Activated CD4-positive, CD25-positive, alpha-beta regulatory T cell treated with anti-CD3 and anti-CD28 coated beads, Interleukin-2, amount 50 U/mL, for 16 hours (primary cell): ENCODE results near the gene LRBA.

ENCODE experiments used
- DNase-seq: peaks from one replicate; pipeline ENCODE4 v3.0.0-alpha.2; 2020; ENCODE audit warnings: low read depth, low spot score

The LRBA gene

DNA sequence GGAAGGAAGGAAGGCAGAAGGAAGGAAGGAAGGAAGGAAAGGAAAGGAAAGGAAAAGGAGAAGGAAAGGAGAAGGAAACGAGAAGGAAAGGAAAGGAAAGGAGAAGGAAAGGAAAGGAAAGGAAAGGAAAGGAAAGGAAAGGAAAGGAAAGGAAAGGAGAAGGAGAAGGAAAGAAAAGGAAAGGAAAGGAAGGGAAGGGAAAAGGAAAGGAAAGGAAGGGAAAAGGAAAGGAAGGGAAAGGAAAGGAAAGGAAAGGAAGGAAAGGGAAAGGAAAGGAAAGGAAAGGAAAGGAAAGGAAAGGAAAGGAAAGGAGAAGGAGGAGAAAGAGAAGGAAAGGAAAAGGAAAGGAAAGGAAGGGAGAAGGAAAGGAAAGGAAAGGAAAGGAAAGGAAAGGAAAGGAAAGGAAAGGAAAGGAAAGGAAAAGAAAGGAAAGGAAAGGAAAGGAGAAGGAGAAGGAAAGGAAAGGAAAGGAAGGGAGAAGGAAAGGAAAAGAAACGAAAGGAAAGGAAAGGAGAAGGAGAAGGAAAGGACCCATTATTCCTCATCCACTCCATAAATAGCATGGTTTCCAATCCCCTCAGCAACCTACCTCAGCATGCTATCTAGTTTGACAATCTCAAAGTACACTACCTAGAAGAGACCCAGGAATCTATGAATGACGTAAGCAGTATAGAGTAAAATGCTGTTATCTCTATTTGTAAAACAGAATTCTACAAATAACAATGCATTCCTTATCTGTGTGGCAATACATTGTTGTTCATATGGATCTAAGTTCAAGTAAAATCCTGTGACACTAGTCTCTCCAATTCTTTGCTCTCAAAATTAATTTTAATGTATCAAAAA, 209.7 kb downstream of the LRBA start:
- DNase-seq: no peak

DNA sequence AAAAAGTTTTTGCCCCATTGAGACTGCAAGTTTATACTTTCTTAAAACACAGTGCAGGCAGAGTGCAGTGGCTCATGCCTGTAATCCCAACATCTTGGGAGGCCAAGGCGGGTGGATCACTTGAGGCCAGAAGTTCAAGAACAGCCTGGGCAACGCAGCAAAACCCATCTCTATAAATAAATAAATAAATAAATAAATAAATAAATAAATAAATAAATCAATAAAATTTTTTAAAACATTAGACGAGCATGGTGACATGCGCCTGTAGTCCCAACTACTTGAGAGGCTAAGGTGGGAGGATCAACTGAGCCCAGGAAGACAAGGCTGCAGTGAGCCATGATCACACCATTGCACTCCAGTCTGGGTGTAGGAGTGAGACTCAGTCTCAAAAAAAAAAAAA, 213.3 kb downstream of the LRBA start:
- DNase-seq: no peak

DNA sequence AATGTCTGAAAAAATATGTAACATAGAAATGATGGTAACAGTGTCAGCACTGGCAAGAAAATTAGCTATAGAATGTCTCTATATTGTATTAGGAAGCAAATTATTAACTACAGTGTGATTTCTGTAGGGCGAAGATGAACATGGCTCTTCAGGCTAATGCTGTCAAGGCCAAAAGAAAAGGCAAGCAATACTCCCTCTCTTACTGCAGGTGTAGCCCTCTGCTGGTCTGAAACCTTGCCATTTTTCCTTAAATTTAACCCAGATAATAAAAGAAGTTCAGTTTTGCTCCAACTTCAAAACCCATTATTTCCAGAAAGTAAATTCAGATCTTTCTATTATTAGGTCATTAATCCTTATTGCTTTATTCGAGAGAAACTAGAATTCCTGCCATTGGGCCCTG, 215.9 kb downstream of the LRBA start:
- no peak for DNase-seq

DNA sequence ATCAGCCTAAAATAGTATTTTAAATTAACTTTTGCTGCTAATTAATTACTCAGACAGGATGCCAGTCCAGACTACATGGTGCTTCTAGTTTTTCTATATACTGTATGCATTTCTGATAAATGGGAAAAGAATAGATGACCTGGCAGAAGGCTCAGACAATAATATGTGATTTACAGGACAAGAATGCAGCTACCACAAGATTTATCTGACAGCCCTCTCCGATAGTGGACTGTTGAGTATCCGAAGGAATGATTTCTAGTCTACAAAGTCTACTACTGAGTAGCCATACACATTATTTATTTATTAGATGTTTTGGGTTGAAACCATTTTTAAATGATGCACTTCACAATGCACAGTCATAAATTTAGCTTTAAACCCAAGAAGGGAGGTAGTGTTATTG, 220.4 kb downstream of the LRBA start:
- DNase-seq: no peak

DNA sequence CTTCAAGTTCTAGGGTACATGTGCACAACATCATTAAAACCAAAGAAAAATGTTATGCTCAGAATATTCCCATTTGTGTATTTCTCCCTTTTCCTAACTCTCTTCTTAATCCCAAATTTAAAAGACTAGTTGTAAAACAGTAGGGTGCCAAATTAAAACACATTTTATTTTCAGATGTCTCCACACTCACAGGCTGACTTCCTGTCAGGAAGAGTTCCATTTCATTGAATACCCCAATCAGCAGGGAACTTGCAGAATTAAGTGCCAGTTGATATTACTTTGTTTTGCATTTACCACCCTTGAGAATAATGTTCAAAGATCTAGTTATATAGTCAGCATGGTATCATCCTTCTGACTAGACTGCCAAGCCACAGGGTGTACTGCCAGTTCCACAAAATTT, 225.2 kb downstream of the LRBA start:
- no peak for DNase-seq

DNA sequence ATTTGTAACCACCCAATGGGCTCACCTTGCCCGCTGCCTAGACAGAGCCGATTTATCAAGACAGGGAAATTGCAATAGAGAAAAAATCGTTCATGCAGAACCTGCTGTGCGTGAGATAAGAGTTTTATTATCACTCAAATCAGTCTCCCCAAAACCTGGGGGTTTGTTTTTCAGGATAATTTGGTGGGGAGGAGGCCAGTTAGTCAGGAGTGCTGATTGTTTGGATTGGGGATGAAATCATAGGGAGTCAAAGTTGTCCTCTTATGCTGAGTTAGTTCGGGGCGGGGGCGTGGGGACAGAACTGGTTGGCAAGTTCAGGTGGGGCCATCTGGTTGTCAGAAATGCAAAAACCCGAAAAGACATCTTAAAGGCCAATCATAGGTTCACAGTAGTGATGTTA, 230.1 kb downstream of the LRBA start:
- DNase-seq: no peak

DNA sequence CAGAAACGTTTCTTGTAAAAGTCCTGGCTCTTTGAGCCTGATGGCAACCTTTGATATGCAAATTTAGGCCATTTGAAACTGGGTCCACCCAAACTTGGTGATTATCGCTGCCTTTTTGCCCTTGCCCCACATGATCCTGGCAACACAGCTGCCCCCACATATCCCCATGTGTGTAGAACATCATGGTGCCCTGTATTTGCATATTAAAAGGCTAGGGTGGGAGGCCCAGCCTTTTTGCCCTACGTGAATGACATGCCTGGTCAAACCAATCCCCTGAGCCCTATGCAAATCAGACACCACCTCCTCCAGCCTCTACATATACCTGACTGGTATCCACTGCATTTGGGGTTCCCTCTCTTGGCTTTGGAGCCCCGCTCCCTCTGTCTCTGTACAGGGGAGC, 230.8 kb downstream of the LRBA start:
- DNase-seq: no peak

DNA sequence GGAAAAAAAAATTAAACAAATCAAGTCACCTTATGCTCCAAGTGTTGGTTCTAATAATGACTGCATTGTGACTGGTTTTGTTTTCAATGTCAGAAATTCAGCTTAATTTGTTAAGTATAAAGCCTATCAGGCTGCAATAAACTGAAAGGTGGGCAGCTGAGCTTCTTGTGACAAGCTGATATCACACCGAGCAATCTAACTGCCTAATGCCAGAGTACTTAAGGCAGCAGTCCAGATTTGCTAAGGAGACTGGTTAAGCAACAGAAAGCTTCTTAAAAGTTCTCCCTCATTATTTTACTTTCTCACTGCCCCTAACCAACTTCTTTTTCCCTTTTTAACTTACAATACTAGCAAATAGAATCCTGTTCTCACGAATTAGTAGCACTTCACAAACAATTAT, 232.2 kb downstream of the LRBA start:
- DNase-seq: no peak

DNA sequence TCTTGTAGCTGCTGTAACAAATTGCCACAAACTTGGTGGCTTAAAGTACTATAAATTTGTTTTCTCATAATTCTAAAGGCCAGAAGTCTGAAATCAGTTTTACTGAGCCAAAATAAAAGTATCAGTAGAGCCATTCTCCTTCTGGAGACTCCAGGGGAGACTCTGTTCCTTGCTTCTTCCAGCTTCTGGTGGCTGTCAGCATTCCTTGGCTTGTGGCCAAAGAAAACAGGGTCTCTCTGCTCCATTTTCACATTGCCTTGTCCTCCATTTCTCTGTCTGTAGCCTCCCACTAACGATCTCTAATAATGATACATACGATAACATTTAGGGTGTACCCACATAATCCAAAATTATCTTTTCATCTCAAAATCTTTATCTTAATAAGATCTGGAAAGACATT, 232.8 kb downstream of the LRBA start:
- no peak for DNase-seq

DNA sequence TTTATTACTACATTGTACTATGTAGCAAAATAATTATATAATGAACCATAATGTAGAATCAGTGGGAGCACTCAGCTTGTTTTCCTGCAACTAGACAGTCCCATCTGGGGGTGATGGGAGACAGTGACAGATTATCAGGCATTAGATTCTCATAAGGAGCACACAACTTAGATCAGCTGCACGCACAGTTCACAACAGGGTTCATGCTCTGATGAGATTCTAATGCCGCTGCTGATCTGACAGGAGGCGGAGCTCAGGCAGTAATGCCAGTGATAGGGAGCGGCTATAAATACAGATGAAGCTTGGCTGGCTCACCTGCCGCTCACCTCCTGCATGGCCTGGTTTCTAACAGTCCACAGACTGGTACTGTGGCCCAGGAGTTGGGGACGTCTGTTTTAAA, 233.9 kb downstream of the LRBA start:
- no peak for DNase-seq

DNA sequence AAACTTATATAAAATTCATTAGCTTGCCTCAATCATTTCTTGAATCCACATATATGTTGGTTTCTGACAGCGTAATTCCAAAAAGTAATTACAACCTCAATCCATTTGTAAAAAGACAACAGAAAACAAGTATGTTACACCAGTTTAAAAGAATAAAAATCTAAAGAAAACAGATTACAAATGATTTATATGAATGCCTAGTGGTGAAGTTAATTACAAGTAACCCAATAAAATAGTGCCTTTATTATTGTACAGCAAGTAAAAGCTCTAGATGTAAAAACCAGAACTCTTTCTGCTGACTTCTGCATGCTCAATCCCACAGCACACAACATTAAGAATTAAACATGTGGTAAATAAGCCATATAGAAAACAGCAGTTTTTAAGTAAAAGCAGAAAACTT, 235.4 kb downstream of the LRBA start:
- no peak for DNase-seq

DNA sequence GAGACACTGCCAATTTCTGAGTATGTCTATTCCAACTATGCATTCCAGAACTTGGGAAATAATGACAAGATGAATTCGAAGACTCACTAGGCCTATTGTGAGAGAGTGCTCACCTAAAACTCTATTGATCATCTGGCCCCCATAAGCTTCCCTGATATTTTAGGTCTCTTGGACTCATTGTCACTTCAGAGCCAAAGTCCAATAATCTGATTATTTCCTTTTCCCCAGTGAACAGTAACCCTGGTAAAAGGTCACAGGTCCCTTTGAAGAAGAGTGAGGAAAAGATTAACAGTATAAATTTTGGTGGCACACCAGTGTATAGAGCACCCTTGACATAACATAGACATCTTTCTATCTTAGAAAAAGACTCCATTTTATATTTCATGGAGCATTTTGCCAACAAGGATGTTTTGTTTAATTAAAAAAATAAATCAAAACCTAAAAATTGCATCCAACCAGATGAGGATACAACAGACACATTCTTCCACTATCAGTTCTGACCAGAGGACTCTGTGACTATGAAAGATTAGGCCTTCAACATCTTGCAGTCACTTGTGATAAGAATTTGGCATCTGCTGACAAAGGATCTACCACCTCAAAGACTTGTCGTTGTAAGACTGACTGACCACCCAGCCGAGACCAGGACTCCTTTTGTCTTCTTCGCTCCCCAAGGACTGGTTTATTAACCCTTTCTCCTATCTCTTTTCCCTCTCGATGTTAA, 241.2 kb downstream of the LRBA start:
- no peak for DNase-seq

DNA sequence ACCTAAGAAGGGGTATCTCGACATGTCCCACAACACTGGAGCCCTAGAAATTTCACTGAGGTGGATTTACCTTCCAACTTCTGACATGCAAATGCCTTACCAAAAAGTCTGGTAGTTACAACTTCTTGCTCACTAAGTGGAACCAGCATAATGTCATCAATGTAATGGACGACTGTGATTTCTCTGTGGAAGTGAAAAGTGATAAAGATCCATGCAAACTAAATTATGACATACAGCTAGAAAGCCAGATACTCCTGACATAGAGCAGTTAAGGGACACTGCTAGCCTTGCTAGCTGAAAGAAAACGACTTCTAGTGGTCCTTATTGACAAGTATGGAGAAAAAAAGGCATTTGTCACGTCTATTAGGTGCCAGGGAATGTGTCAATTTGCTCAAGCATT, 242.1 kb downstream of the LRBA start:
- DNase-seq: no peak

DNA sequence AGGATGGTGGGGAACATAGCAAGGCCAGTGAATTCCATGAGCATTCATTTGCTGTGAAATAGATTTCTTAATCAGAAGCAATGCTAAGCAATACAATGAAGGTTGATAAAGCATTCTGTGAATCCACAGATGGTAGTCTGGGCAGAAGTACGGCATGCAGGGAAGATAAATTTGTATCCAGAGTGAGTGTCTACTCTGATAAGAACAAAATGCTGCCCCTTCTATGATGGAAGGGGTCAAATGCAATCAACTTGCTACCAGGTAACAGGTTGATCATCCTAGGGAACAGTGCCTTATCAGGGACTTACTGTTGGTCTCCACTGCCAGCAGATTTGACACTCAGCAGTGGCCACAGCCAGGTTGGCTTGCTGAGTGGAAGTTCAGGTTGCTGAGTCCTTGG, 243.7 kb downstream of the LRBA start:
- no peak for DNase-seq

DNA sequence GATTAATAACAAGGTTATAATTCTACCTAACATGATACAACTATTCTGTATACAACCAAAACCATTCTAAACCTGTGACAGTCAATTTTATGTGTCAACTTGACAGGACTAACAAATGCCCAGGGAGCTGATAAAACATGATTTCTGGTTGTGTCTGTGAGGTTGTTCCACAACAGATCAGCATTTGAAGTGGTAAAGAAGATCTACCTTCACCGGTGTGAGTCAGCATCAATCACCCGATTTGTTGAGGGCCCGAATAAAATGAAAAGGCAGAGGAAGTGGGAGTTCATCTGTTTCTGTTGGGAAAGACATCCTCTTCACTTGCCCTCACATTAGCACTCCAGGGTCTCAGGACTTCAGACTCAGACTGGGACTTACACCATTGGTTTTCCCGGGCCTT, 245.2 kb downstream of the LRBA start:
- DNase-seq: no peak

DNA sequence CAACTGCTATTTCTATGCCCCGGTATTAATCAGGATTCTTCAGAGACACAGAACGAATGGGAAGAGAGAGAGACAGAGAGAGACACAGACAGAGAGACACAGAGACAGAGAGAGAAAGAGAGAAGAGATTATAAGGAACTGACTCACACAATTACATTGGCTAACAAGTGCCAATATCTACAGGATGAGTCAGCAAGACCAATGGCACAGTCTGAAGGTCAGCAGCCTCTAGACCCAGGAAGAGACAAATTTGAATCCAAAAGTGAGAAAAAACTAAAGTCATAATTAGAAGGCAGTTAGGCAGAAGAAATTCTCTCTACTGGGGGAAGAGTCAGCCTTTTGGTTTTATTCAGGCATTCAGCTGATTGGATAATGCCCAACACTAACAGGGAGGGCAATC, 245.8 kb downstream of the LRBA start:
- no peak for DNase-seq

DNA sequence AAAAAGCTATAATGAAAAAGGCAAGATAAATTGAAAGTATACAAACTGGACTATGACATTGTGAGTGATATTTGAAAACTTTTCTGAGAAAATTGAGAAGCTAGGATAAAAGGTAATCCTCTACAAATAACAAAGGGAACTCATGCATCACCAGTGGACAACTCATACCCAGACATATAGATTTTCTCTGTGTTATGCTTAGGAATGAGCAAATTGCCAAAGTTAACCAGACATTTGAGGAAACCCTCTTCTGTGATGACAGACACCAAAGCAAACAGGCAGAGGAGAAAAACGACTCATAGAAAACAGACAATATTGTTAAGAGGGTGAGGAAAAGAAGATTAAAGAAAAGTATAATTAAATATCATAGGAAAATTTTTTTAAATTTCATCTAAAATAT, 246.6 kb downstream of the LRBA start:
- DNase-seq: no peak

DNA sequence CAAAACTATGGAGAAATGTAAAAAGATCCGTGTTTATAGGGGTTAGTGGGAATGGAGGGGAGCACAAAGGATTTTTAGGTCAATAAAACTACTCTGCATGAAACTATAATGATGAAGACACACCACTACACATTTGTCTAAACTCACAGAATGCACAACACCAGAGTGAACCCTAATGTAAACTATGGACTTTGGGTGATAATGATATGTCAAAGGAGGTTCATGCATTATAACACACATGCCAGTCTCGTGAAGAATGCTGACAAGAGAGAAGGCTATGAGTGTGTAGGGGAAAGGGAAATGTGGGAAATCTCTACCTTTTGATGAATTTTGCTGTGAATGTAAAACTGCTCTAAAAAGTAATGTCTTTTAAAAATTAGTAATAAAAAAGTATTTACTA, 249.9 kb downstream of the LRBA start:
- no peak for DNase-seq

DNA sequence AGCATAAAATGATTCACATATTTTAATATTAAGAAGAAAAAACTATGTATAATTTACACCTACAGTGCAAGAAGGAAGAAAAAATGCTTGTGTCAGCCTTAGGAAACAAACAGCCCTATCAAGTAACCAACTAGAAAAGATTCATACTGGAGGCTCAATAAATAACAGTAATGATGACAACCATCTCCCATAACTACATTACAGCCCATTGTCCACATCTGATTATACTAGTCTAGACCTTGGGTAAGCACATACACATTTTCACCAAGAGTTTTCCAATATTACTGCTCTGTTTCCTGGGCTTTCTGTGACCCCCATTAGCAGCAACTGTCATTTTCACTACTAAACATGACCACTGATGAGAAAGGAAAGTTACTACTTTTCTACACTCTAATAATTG, 263.4 kb downstream of the LRBA start:
- DNase-seq: no peak

DNA sequence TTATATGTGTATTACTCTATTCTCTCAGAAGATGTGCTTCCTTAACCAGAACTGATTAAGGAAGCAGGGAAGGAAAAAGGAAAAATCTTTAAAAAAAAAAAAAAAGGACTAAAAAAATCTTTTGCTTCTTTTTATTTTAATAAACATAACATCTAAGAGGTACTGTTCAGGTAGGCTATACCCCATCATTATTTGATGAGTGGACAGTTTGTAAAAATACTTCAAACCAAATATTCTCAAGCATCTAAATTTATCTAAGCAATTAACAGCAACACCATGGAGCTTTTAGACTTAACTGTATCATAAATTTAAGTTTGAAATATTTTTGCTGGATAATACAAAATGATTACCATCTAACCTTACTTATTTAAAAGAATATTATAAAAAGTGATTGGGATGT, 264.3 kb downstream of the LRBA start:
- DNase-seq: no peak

DNA sequence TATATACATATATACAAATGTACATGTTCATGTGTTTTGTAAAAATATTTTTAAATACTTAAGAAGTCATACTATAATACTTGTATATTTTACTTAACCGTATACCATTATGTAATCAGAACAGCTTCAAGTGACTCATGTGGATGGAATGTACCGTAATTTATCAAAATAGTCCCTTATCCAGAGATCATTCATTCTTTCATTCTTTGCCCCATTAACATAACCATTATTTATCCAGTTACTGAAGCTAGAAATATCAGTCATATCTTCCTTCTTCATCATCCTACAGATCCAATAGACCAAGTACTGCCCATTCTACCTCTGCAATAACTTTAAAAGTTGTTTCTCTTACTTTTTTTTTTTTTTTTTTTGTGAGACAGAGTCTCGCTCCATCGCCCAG, 268.9 kb downstream of the LRBA start:
- no peak for DNase-seq

DNA sequence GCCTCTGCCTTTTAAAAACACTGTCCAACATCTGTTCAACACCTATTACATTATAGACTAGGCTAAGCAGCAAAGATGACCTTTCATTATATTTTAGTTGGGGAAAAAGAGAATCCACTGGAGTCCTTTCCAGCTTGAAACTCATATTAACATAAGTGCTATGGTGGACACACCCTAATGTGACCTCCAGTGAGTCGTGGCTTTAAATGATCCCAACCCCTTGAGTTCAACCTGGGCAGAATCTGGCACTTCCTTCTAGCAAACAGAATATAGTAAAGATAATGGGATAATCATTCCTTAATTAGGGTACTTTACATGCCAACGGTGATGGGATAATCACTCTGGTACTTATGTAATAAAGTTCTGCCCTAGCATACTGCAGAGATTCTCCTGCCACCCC, 270.5 kb downstream of the LRBA start:
- DNase-seq: no peak

DNA sequence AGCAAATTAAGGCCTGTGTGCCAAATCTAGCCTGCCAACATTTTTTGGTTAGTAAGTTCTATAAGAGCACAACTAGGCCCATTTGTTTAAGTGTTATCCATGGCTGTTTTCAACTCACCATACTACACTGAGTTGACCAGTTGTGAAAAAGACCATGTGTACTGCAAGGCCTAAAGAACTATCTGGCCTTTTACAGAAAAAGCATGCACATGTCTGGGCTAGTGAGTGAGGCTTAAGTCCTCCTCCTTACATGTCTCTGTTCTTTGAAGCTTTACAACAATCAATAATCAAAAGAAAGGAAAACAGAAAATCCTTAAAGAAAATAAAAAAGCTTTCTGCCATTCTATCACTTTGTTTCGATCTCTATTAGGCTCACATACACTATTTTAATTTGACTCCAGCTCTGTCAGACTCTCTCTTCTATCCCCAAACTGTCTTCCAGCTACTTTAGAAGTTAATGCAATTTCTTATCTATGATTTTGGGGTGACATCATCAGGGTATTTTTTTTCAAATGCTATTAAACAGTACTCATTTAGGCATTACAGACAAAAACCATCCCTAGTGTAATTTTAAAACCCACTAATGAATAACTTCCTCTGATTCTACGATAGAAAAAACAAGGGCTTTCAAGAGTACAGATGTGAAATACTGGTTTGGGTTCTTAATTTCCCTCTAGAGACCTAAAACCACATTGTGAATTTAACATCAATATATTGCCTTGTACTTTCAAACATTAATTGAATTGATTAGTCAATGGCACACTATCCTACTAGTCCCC, 271.3 kb downstream of the LRBA start:
- no peak for DNase-seq
